G401.6 (cell line): Measurements from ENCODE around the gene HSD11B1L.
A peak's percentile ranks its signal among the peaks of the same experiment; 100 is the strongest.

ENCODE experiments used
- FAIRE-seq: peaks from 2 replicates; lab custom pipeline; 2012; peaks lifted over from hg19 to GRCh38; lab: Jason Lieb, UNC

Gene HSD11B1L

GRCh38 chr19:5680437-5681368, at the start of gene HSD11B1L, which contains the start of gene MICOS13:
HSD11B1L (plus strand) TSS chr19:5681027; CDS start chr19:5684833, 3,806 bp downstream.
MICOS13 (minus strand) TSS chr19:5680516; CDS start chr19:5680486, 30 bp downstream.
- FAIRE-seq = peak; percentile 98

- no peak for FAIRE-seq
Observed at GRCh38 chr19:5631567-5632240, 49.1 kb upstream of the HSD11B1L start.

GRCh38 chr19:5632241-5632612, 48.6 kb upstream of the HSD11B1L start:
- no peak for FAIRE-seq

- no peak for FAIRE-seq
Observed at GRCh38 chr19:5632657-5633056, 48.2 kb upstream of the HSD11B1L start.

GRCh38 chr19:5635427-5635826, 45.4 kb upstream of the HSD11B1L start:
- FAIRE-seq = no peak

- FAIRE-seq = no peak
Observed at GRCh38 chr19:5637971-5638370, 42.9 kb upstream of the HSD11B1L start.

GRCh38 chr19:5641171-5641570, 39.7 kb upstream of the HSD11B1L start:
- FAIRE-seq = no peak

- no peak for FAIRE-seq
Observed at GRCh38 chr19:5642204-5642603, 38.6 kb upstream of the HSD11B1L start.

GRCh38 chr19:5643060-5643459, 37.8 kb upstream of the HSD11B1L start:
- FAIRE-seq = no peak

- FAIRE-seq = no peak
Observed at GRCh38 chr19:5644037-5644436, 36.8 kb upstream of the HSD11B1L start.

- no peak for FAIRE-seq
Observed at GRCh38 chr19:5645409-5645808, 35.4 kb upstream of the HSD11B1L start.

- no peak for FAIRE-seq
Observed at GRCh38 chr19:5646703-5647102, 34.1 kb upstream of the HSD11B1L start.

GRCh38 chr19:5648464-5648863, 32.4 kb upstream of the HSD11B1L start:
- no peak for FAIRE-seq

- FAIRE-seq = no peak
Observed at GRCh38 chr19:5651361-5651760, 29.5 kb upstream of the HSD11B1L start.

- no peak for FAIRE-seq
Observed at GRCh38 chr19:5652261-5652660, 28.6 kb upstream of the HSD11B1L start.

GRCh38 chr19:5654931-5655330, 25.9 kb upstream of the HSD11B1L start:
- FAIRE-seq = no peak

- no peak for FAIRE-seq
Observed at GRCh38 chr19:5655412-5655811, 25.4 kb upstream of the HSD11B1L start.

- FAIRE-seq = no peak
Observed at GRCh38 chr19:5661483-5661882, 19.3 kb upstream of the HSD11B1L start.

- FAIRE-seq = no peak
Observed at GRCh38 chr19:5663904-5664303, 16.9 kb upstream of the HSD11B1L start.

- FAIRE-seq = no peak
Observed at GRCh38 chr19:5664515-5664914, 16.3 kb upstream of the HSD11B1L start.

- peak; percentile 82 for FAIRE-seq
Observed at GRCh38 chr19:5665781-5666513, 14.9 kb upstream of the HSD11B1L start.

GRCh38 chr19:5666921-5667610, 13.8 kb upstream of the HSD11B1L start:
- no peak for FAIRE-seq
